ENCODE results near the gene ZCCHC7.

The ZCCHC7 gene

DNA sequence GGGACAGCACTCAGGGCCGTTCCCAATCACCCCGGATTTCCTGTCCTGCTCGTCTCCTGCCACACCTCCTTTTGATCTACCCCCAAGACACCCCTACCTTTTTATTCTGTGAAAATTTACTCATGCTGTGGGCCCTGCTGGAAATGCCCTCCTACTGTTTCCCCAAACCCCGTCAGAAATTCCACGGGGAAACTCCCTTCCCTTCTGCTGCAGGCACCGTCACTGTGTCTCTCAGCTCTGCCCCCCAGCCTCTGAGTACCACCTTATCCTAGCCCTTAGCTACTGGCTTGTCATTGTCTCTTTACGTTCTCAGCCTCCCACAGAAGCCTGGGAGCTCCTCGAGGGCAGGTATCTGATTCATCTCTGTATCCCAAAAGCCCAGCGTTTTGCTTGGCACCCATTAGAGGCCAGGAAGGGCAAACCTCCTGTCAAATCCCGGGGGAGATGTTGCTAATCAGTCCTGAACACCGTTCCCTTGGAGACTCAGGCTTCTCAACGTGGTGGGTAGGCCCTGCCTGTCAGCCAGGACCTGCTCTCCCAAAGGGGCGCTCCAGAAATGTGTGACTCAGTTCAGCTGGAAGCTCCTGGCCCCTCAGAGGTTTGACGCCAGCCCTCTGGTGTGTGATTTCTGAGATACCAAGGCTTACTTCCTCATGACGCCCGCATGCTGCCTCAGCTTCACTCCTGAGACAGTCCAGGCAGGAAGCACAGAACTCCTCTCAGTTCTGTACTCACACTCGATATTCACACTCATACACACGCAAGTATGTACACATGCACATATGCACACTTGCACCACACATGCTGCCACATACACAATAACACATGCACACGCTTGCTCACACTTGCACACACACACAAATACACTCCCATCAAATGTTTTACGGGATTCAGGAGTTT, 251.4 kb downstream of the ZCCHC7 start:
- Histone ChIP-seq H3K9me3 (ENCODE audit: control insufficient read depth in 5 of 5, low read length in 5 of 5) (no peaks in the 10 kb centered on the region), H3K27me3 (ENCODE audit: control insufficient read depth in 5 of 5, insufficient read depth in 4 of 5, low read length in 5 of 5) (peaks cover 0 to 2% (median 0%) of the 10 kb centered on the region in 5 donors), H3K9ac (ENCODE audit: low read length in 5 of 5) (no peak overlapping the region), H3K4me1 (ENCODE audit: control insufficient read depth in 5 of 5, insufficient read depth in 5 of 5, low read length in 5 of 5) (no peaks in the 10 kb centered on the region), H3K36me3 (ENCODE audit: control insufficient read depth in 5 of 5, insufficient read depth in 5 of 5, low read length in 5 of 5) (no peaks in the 10 kb centered on the region), H3K4me3 (ENCODE audit: low read depth in 1 of 5, low read length in 5 of 5) (no peak overlapping the region), H3K27ac (ENCODE audit: low read depth, low read length) (no peak overlapping the region)

DNA sequence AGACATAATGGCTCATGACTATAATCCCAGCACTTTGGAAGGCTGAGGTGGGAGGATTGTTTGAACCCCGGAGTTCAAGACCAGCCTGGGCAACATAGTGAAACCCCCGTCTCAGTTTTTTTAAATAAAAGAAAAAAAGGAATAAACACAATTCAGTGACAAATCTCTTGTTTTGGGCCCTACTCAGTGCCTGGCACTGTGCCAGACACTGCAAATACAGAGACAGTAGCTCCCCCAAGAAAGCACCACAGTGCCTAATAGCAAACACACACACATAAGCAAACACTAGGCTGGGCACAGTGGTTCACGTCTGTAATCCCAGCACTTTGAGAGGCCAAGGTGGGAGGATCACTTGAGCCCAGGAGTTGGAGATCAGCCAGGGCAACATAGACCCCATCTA, 252.5 kb downstream of the ZCCHC7 start:
- Histone ChIP-seq H3K27me3 (ENCODE audit: control insufficient read depth in 5 of 5, insufficient read depth in 4 of 5, low read length in 5 of 5) (peaks cover 0 to 2% (median 0%) of the 10 kb centered on the region in 5 donors), H3K27ac (ENCODE audit: low read depth, low read length) (no peak overlapping the region), H3K9ac (ENCODE audit: low read length in 5 of 5) (no peak overlapping the region), H3K36me3 (ENCODE audit: control insufficient read depth in 5 of 5, insufficient read depth in 5 of 5, low read length in 5 of 5) (no peaks in the 10 kb centered on the region), H3K9me3 (ENCODE audit: control insufficient read depth in 5 of 5, low read length in 5 of 5) (no peaks in the 10 kb centered on the region), H3K4me3 (ENCODE audit: low read depth in 1 of 5, low read length in 5 of 5) (no peak overlapping the region), H3K4me1 (ENCODE audit: control insufficient read depth in 5 of 5, insufficient read depth in 5 of 5, low read length in 5 of 5) (no peaks in the 10 kb centered on the region)

DNA sequence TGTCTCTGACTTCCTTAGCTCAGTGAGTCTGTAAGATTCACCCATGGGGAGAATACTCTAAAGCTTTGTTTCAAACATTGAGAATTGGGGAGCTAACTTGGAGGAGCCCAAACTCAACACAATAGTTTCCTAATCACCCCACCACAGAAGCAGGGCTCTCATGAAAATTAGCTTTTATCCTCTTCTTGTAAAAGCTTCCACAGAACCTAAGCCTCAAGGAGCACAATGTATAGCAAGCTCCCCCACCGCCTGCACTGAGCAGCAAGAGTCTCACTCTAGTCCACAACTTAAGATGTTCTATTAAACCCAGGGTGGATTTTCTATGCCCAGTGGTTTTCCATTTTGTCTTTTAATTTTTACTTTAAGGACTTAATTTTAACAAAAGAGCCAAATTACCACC, 253.2 kb downstream of the ZCCHC7 start:
- Histone ChIP-seq H3K27ac (ENCODE audit: low read depth, low read length) (no peak overlapping the region), H3K9ac (ENCODE audit: low read length in 5 of 5) (no peak overlapping the region), H3K36me3 (ENCODE audit: control insufficient read depth in 5 of 5, insufficient read depth in 5 of 5, low read length in 5 of 5) (no peaks in the 10 kb centered on the region), H3K4me1 (ENCODE audit: control insufficient read depth in 5 of 5, insufficient read depth in 5 of 5, low read length in 5 of 5) (no peaks in the 10 kb centered on the region), H3K9me3 (ENCODE audit: control insufficient read depth in 5 of 5, low read length in 5 of 5) (no peaks in the 10 kb centered on the region), H3K4me3 (ENCODE audit: low read depth in 1 of 5, low read length in 5 of 5) (no peak overlapping the region), H3K27me3 (ENCODE audit: control insufficient read depth in 5 of 5, insufficient read depth in 4 of 5, low read length in 5 of 5) (peaks cover 0 to 2% (median 0%) of the 10 kb centered on the region in 5 donors)

DNA sequence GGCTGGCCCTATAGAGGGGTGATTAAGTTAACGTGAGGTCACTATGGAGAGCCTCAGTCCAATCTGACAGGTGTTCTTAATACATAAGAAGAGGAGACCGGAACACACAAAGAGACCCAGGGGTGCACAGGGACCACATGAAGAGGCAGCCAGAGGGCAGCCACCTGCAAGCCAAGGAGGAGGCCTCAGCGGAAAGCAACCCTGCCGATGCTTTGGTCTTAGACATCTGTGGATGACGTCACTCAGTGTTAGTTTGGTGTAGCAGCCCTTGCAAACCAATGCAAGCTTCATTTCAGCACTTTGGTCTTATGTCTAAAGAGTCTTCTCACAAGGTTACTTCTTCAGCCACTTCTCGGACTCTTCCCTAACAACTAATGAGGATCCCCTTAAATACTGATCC, 254.5 kb downstream of the ZCCHC7 start:
- Histone ChIP-seq H3K4me1 (ENCODE audit: control insufficient read depth in 5 of 5, insufficient read depth in 5 of 5, low read length in 5 of 5) (no peaks in the 10 kb centered on the region), H3K4me3 (ENCODE audit: low read depth in 1 of 5, low read length in 5 of 5) (no peak overlapping the region)

DNA sequence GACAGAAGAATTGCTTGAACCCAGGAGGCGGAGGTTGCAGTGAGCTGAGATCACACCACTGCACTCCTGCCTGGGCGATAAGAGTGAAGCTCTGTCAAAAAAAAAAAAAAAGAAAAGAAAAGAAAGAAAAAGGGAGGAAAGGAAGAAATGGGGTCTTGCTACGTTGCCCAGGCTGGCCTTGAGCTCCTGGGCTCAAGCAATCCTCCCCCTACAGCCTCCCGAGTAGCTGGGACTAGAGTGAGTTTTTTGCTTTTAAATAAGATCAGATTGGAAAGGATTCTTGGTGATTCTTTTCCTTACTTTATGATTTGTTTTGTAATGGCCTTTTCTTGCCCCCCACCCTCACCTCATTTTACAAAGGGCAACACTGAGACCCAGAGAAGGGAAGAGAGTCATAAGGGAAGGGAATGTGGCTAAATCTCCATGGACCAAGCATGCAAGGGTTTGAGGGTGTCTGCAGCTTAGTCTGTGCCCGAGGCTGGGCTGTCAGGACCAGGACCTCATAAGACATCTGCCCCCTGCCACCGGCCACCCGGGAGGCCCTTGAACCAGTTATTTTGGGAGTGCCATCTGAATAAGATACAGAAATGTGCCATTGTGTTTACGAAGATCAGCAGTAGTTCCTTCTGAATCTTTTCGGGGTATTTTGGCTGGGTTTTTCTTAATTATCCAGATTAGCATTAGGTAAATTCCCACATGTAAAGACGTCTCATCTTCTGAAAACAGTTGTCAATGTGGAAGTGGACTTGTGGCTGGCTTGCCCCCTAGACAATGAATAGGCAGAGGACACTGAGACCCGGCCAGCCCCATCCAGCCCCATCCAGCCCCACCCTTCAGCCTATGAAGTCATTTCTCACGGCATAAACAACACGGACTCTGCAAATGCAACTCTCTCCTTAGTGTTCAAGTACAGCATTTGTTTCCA, 257.6 kb downstream of the ZCCHC7 start:
- Histone ChIP-seq H3K9ac (ENCODE audit: low read length in 5 of 5) (no peak overlapping the region), H3K27me3 (ENCODE audit: control insufficient read depth in 5 of 5, insufficient read depth in 4 of 5, low read length in 5 of 5) (peaks cover 0 to 2% (median 0%) of the 10 kb centered on the region in 5 donors), H3K4me1 (ENCODE audit: control insufficient read depth in 5 of 5, insufficient read depth in 5 of 5, low read length in 5 of 5) (no peaks in the 10 kb centered on the region), H3K27ac (ENCODE audit: low read depth, low read length) (no peak overlapping the region), H3K36me3 (ENCODE audit: control insufficient read depth in 5 of 5, insufficient read depth in 5 of 5, low read length in 5 of 5) (no peaks in the 10 kb centered on the region), H3K4me3 (ENCODE audit: low read depth in 1 of 5, low read length in 5 of 5) (no peak overlapping the region), H3K9me3 (ENCODE audit: control insufficient read depth in 5 of 5, low read length in 5 of 5) (peaks cover 0 to 6% (median 0%) of the 10 kb centered on the region in 5 donors)

More for the DNA sequence above, 254.5 kb downstream of the ZCCHC7 start:
- no peak overlapping the region for H3K27ac ChIP-seq (ENCODE audit: low read depth, low read length)
- no peak overlapping the region for H3K9ac ChIP-seq (ENCODE audit: low read length in 5 of 5)
- H3K9me3 ChIP-seq (ENCODE audit: control insufficient read depth in 5 of 5, low read length in 5 of 5) = no peaks in the 10 kb centered on the region
- H3K36me3 ChIP-seq (ENCODE audit: control insufficient read depth in 5 of 5, insufficient read depth in 5 of 5, low read length in 5 of 5) = no peaks in the 10 kb centered on the region
- peaks cover 0 to 2% (median 0%) of the 10 kb centered on the region in 5 donors for H3K27me3 ChIP-seq (ENCODE audit: control insufficient read depth in 5 of 5, insufficient read depth in 4 of 5, low read length in 5 of 5)

DNA sequence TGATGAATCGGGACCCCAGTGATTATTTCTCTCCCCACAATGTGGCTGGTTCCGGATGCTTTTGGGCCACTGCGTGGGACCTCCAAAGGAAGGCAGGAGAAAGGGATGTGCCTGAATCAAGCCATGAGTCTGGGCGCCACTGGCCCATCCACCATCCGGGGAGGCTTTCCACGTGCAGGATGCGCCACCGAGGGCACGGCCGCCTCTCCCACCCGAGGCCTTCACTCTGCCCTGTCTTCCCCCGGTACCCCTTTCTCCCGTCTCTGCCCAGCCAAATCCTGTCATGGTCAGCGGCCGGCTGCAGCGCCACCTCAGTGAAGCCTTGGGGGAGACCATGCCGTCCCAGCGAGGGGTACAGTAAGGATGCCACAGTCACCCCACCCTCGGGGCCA, 258.2 kb downstream of the ZCCHC7 start:
- H3K4me3 ChIP-seq (ENCODE audit: low read depth in 1 of 5, low read length in 5 of 5) = no peak overlapping the region
- no peaks in the 10 kb centered on the region for H3K36me3 ChIP-seq (ENCODE audit: control insufficient read depth in 5 of 5, insufficient read depth in 5 of 5, low read length in 5 of 5)
- peaks cover 0 to 6% (median 0%) of the 10 kb centered on the region in 5 donors for H3K9me3 ChIP-seq (ENCODE audit: control insufficient read depth in 5 of 5, low read length in 5 of 5)
- H3K27me3 ChIP-seq (ENCODE audit: control insufficient read depth in 5 of 5, insufficient read depth in 4 of 5, low read length in 5 of 5) = peaks cover 0 to 2% (median 0%) of the 10 kb centered on the region in 5 donors
- H3K27ac ChIP-seq (ENCODE audit: low read depth, low read length) = no peak overlapping the region
- no peak overlapping the region for H3K9ac ChIP-seq (ENCODE audit: low read length in 5 of 5)
- H3K4me1 ChIP-seq (ENCODE audit: control insufficient read depth in 5 of 5, insufficient read depth in 5 of 5, low read length in 5 of 5) = no peaks in the 10 kb centered on the region

DNA sequence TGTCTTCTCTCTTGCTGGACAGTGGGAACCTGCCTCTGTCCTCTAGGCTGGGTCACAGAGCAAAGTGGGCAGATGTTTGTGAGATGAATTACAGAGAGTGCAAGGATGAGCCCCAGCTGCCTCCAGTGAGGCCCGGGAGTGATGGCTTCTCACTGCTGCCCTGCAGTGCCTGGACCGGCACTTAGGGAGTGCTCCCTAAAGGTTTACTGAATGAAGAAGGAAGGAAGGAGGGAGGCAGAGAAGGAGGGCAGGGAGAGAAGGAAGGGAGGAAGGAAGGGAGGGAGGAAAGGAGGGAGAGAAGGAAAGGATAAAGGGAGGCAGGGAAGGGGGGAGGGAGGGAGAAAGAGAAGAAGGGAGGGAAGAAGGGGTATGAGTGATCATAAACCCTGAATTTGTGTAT, 259.5 kb downstream of the ZCCHC7 start:
- H3K9ac ChIP-seq (ENCODE audit: low read length in 5 of 5) = no peak overlapping the region
- no peak overlapping the region for H3K27ac ChIP-seq (ENCODE audit: low read depth, low read length)
- peaks cover 0 to 2% (median 0%) of the 10 kb centered on the region in 5 donors for H3K27me3 ChIP-seq (ENCODE audit: control insufficient read depth in 5 of 5, insufficient read depth in 4 of 5, low read length in 5 of 5)
- H3K9me3 ChIP-seq (ENCODE audit: control insufficient read depth in 5 of 5, low read length in 5 of 5) = peaks cover 0 to 6% (median 0%) of the 10 kb centered on the region in 5 donors
- no peaks in the 10 kb centered on the region for H3K36me3 ChIP-seq (ENCODE audit: control insufficient read depth in 5 of 5, insufficient read depth in 5 of 5, low read length in 5 of 5)
- no peak overlapping the region for H3K4me3 ChIP-seq (ENCODE audit: low read depth in 1 of 5, low read length in 5 of 5)
- H3K4me1 ChIP-seq (ENCODE audit: control insufficient read depth in 5 of 5, insufficient read depth in 5 of 5, low read length in 5 of 5) = no peaks in the 10 kb centered on the region

DNA sequence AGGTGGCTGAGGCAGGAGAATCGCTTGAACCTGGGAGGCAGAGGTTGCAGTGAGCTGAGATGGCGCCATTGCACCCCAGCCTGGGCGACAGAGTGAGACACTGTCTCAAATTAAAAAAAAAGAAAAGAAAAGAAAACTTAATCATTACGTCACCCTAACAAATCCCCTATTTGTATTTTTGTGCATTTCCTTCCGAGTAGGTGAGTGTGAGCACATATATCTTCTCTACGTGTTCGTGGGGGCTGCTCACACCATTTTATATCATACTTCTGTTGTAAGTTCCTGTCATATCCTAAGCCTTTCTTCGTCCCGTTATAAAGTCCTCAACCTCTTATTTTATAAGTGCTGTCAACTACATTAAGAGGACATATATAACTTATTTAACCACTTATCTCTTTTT, 260.2 kb downstream of the ZCCHC7 start:
- Histone ChIP-seq H3K4me3 (ENCODE audit: low read depth in 1 of 5, low read length in 5 of 5) (no peak overlapping the region), H3K9ac (ENCODE audit: low read length in 5 of 5) (no peak overlapping the region), H3K36me3 (ENCODE audit: control insufficient read depth in 5 of 5, insufficient read depth in 5 of 5, low read length in 5 of 5) (no peaks in the 10 kb centered on the region), H3K9me3 (ENCODE audit: control insufficient read depth in 5 of 5, low read length in 5 of 5) (peaks cover 0 to 6% (median 0%) of the 10 kb centered on the region in 5 donors), H3K27me3 (ENCODE audit: control insufficient read depth in 5 of 5, insufficient read depth in 4 of 5, low read length in 5 of 5) (no peaks in the 10 kb centered on the region), H3K4me1 (ENCODE audit: control insufficient read depth in 5 of 5, insufficient read depth in 5 of 5, low read length in 5 of 5) (no peaks in the 10 kb centered on the region), H3K27ac (ENCODE audit: low read depth, low read length) (no peak overlapping the region)

DNA sequence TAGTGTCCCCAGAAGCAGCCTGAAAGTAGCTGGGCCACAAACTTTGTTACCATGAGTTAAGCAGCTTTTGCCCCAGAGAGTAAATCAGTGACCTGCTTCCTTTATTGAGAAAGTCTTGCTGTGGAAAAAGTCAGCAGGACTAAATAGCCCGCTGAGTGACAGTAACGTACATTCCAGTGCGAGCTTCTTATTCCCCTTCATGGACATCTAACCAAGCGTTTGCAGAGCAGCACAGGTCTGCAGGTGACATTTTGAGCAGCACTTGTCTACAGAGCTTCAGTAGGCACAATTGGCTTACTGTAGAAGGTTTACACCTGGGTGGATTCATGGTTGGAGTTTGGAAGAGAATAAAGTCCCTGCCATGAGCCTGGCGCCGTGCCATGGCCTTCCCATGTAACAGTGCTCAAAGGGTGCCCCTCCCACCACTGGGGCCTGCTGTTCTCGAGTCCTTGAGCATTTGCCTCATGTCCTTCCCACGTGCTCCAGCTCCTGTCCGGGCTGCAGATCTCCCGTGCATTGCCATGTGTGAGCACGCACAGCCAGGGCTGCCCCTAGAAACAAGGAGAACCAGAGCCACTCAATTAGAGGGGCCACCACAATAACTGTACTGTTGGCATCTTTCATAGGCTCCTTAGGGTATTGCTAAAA, 260.8 kb downstream of the ZCCHC7 start:
- no peaks in the 10 kb centered on the region for H3K36me3 ChIP-seq (ENCODE audit: control insufficient read depth in 5 of 5, insufficient read depth in 5 of 5, low read length in 5 of 5)
- H3K4me3 ChIP-seq (ENCODE audit: low read depth in 1 of 5, low read length in 5 of 5) = no peak overlapping the region

More for the DNA sequence above, 260.8 kb downstream of the ZCCHC7 start:
- Histone ChIP-seq H3K27me3 (ENCODE audit: control insufficient read depth in 5 of 5, insufficient read depth in 4 of 5, low read length in 5 of 5) (no peaks in the 10 kb centered on the region), H3K9me3 (ENCODE audit: control insufficient read depth in 5 of 5, low read length in 5 of 5) (peaks cover 0 to 6% (median 0%) of the 10 kb centered on the region in 5 donors), H3K27ac (ENCODE audit: low read depth, low read length) (no peak overlapping the region), H3K9ac (ENCODE audit: low read length in 5 of 5) (no peak overlapping the region), H3K4me1 (ENCODE audit: control insufficient read depth in 5 of 5, insufficient read depth in 5 of 5, low read length in 5 of 5) (no peaks in the 10 kb centered on the region)
